Rectal smooth muscle tissue (tissue), 1 donor: ENCODE results near the gene NME3.
A peak's percentile ranks its signal among the peaks of the same experiment; 100 is the strongest.

Experiments used
- H3K27ac ChIP-seq: one replicate; pipeline ENCODE4 v1.7.0; 2013; ENCODE audit warnings: low read depth, low read length, inconsistent platforms
- H3K27me3 ChIP-seq: one replicate; pipeline ENCODE4 v1.7.0; 2013; ENCODE audit warnings: low read length; ENCODE audit not compliant: control insufficient read depth, insufficient read depth
- H3K36me3 ChIP-seq: one replicate; pipeline ENCODE4 v1.7.0; 2013; ENCODE audit warnings: low read length; ENCODE audit not compliant: control insufficient read depth, insufficient read depth
- H3K4me1 ChIP-seq: one replicate; pipeline ENCODE4 v1.7.0; 2013; ENCODE audit warnings: low read length; ENCODE audit not compliant: control insufficient read depth, insufficient read depth
- H3K4me3 ChIP-seq: one replicate; pipeline ENCODE4 v1.7.0; 2013; ENCODE audit warnings: low read length
- H3K9ac ChIP-seq: one replicate; pipeline ENCODE4 v1.7.0; 2013; ENCODE audit warnings: low read length

Gene NME3

DNA sequence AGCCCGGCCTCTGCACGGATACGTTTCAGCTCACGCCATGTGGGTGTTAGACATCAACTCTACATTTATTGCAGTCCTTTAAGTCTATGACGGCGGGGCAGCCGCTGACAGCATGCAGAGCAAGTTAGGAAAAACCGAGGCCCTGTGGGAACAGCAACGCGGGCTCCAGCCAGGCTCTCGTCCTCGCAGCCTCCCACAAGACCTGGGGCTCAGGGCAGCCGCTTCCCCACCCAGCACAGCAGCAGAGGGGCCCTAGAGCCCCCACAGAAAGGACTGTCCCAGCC is 5.3 kb upstream of the NME3 start:
- Histone ChIP-seq H3K27ac (no peak overlapping the region), H3K27me3 (no peaks in the 10 kb centered on the region), H3K9ac (no peak overlapping the region), H3K4me1 (peaks cover 19% of the 10 kb centered on the region), H3K36me3 (peaks cover 21% of the 10 kb centered on the region), H3K4me3 (no peak overlapping the region)

DNA sequence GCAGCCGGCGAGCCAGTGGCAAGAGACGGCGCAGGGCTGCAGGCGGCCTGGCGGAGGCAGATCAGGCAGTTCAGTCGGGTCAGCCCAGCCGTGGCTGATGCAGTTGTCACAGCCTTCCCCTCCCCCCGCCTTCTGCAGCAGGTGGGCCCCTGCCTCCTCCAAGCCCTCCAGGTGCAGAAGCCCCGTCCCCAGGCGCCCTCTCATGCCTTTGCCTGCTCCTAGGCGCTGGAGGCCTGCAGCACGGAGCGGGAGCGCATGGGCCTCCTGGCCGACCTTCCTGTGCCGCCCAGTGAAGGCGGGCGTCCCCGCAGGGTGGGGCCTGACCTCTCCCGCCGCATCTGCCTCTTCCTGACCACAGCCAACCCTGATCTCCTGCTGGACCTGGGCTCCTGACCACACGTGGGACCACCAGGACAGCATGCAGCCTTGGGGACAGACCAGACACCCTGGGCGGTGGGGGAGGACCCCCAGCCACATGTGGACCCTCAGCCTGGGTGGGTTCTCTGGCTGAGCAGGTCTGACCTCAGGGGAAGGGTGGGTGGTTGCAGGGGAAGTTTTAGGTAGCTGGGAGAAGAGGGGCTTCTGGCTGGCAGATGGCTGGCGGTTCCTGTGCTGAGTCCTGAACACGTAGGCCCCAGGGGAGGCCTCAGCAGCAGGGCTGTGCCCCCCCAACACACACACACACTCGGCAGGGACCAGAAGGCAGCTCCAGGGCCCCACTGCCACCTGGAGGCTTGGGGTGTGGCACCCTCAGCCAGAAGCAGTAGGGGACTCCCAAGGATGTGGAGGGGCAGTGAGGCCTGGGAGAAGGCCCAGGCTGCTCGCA is 4.7 kb upstream of the NME3 start:
- Histone ChIP-seq H3K27ac (no peak overlapping the region), H3K4me3 (no peak overlapping the region), H3K36me3 (peaks cover 19% of the 10 kb centered on the region), H3K9ac (no peak overlapping the region), H3K4me1 (peaks cover 15% of the 10 kb centered on the region), H3K27me3 (no peaks in the 10 kb centered on the region)

DNA sequence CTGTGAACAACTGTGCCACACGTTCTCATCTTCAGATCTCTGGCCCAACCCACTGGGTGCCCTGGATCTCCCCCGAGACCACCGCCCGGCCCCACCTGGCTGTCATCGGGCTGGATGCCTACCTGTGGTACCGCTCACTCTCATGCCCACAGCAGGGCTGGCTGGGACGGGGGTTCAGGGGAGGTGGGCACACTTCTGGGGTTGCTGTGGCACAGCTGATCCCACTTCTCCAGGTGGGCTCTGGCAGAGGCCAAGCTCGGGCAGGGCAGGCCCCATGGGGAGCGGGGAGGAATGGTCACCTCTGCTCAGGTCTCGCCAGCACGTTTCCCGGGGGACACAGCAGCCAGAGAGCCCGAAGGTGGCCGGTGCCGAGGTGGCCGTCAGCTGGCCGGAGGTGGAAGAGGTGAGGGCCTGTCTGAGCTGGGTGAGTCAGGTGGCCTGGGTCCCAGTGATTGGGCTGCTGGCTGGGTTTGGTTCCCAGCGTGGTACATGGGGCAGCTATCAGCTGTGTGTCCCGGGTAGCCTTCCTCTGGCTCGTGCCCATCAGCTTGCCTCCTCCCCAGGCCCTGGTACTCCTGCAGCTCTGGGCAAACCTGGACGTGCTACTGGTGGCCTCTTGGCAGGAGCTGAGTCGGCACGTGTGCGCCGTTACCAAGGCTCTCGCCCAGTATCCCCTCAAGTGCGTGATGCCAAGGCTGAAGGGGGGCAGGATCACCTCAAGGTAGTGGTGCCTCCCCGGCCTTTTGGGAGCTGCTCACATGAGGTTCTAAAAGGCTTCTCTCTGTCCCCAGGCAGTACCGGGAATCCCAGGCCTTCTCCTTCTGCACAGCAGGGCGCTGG is 3.9 kb upstream of the NME3 start:
- no peak overlapping the region for H3K4me3 ChIP-seq
- no peaks in the 10 kb centered on the region for H3K27me3 ChIP-seq
- no peak overlapping the region for H3K9ac ChIP-seq
- peaks cover 12% of the 10 kb centered on the region for H3K4me1 ChIP-seq
- peaks cover 15% of the 10 kb centered on the region for H3K36me3 ChIP-seq
- H3K27ac ChIP-seq = no peak overlapping the region

DNA sequence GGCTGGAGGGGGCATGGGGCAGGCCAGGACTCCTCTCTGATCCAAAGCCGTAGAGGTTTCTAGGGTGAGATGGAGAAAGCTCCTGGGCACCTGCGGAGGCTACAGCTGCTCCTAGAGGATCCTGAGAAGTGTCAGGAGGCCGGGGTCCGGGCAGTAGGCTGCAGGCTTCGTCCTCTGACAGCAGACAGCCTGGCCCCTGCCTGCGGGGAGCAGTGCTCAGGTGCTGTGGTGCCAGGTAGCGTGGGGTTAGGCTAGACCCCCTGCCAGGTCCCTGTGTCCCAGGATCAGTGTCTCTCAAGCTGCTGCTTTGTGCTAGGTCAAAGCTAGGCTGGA is 3.1 kb upstream of the NME3 start:
- peaks cover 15% of the 10 kb centered on the region for H3K36me3 ChIP-seq
- H3K27me3 ChIP-seq = no peaks in the 10 kb centered on the region
- H3K4me3 ChIP-seq = peak overlapping the region; percentile 92
- H3K9ac ChIP-seq = no peak overlapping the region
- no peak overlapping the region for H3K27ac ChIP-seq
- H3K4me1 ChIP-seq = peaks cover 12% of the 10 kb centered on the region

DNA sequence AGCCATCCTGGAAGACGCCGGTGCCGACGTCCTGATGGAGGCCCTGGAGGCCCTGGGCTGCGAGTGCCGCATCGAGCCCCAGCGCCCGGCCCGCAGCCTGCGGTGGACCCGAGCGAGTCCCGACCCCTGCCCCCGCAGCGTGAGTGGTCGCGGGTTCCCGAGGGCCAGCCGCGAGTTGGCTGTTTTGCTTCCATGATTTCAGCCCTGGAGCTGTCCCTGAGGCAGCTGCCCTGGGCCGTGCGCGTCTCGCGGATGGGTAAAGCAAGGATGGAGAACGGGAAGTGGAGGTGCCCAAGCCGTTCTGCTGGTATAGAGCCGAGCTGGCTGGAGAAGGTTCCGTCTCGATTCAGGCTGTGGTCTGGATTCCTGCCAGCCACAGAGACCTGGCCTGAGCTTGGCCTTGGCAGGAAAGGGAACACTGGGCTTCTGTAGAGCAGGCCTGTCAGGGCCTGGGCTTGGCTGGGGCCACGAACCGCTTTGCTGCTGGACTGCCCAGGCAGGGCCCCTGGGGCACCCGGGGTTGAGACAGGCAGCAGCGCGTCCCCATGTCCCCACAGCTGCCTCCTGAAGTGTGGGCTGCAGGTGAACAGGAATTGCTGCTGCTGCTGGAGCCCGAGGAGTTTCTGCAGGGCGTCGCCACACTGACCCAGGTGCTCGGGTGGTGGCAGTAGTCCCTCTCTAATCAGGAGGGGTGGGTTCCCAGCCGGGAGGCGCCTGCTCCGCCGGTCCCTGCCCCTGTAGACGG is 2.5 kb upstream of the NME3 start:
- Histone ChIP-seq H3K27me3 (no peaks in the 10 kb centered on the region), H3K4me1 (peaks cover 12% of the 10 kb centered on the region), H3K4me3 (peak overlapping the region; percentile 92), H3K27ac (peak overlapping the region; percentile 85), H3K9ac (peak overlapping the region; percentile 35), H3K36me3 (peaks cover 15% of the 10 kb centered on the region)

DNA sequence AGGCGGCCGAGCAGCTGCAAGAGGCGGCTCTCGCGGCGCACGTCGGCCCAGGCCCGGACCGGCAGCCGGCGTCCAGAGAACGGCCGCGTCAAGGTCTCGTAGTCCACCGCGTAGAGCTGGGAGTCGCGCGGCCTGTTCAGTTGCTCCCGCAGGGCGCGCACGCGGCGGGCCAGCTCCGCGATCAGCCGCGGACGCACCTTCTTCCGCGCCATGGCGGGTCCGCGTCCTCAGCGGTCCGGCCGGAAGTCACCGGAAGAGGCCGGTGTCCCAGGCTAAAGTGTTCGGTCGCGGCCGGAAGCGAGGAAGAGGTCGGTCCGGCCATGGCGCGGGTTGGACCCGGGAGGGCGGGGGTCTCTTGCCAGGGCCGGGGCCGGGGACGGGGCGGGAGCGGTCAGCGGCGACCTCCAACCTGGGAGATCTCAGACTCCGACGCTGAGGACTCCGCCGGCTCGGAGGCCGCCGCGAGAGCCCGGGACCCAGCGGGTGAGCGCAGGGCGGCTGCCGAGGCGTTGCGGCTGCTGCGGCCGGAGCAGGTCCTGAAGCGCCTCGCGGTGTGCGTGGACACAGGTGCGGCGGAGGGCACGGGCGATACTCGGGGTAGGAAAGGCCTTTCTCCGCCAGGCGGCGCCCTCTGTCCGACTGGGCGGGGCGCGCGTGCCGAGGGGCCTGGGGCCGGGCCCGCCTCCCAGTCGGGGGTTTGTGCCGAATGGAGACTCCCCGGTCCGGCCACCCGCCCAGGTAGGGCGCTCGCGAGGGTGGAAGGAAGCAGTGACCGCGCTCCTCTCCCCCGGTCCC is 1.8 kb upstream of the NME3 start, which contains the start of gene MRPS34:
Gene MRPS34 (minus strand): TSS at position 227 of the 795 bp plus-strand sequence. CDS start 15 bp downstream, at position 212.
- peaks cover 18% of the 10 kb centered on the region for H3K36me3 ChIP-seq
- peaks cover 12% of the 10 kb centered on the region for H3K4me1 ChIP-seq
- peak within 1 kb of the TSS; percentile 85 for H3K27ac ChIP-seq
- H3K27me3 ChIP-seq = no peaks in the 10 kb centered on the region
- H3K9ac ChIP-seq = peak within 1 kb of the TSS; percentile 35
- peak within 1 kb of the TSS; percentile 92 for H3K4me3 ChIP-seq

DNA sequence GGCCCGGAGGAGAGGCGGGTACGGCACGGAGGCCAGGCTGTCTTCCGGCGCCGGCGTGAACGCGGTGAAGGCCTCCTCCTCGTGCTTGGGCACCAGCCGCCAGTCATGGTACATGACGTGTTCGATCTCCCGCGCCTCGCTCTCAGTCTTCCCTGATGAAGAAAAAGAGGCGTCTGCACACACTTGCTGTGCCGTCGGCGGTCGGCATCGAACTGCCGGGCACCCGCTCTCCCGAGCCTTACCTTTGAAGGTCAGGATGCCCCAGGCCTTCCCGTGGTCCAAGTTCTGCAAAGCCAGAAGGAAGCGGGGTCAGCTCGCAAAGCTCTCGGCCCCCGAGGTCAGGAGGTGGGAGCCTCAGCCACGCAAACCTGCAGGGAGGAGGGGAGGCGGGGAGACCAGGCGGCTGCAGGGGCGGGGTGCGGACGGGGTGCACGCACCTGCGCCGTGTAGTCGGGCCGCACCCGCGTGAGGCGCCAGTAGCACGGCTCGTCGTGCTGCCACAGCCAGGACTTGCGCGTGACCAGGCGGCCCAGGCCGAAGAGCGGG is 1.1 kb upstream of the NME3 start, which contains the start of gene EME2:
Gene EME2 (plus strand): TSS at position 449 of the 546 bp plus-strand sequence. CDS start 418 bp downstream, outside the sequence.
- Histone ChIP-seq H3K27ac (peak within 1 kb of the TSS; percentile 85), H3K4me1 (peaks cover 12% of the 10 kb centered on the region), H3K36me3 (peaks cover 19% of the 10 kb centered on the region), H3K9ac (peak within 1 kb of the TSS; percentile 35), H3K4me3 (peak within 1 kb of the TSS; percentile 92), H3K27me3 (no peaks in the 10 kb centered on the region)

DNA sequence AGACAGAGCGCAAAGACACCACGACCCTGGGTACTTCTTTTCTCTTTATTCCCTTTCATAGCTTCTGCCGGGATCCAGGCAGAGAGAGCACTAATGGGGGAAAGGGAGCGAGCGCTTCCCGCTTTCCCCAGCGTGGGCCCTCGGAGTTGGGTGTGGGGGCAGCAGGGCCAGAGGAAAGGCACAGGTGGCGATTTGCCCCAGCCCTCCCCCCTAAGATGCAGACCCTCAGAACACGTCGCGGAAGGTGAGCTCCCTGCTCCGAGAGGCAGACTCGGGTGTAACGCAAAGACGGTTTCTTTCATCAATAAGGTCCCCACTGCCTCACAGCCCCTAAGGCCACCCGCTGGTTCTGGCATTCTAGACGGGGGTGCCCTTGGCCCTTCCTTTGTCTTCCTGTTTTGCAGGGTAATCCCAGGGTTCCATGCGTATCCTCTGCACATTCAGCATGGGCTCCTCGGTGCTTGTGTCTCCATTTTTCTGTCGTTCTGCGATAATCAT is 570 bp upstream of the NME3 start:
- no peak overlapping the region for H3K9ac ChIP-seq
- H3K27ac ChIP-seq = peak overlapping the region; percentile 85
- peak overlapping the region; percentile 92 for H3K4me3 ChIP-seq
- peaks cover 12% of the 10 kb centered on the region for H3K4me1 ChIP-seq
- H3K27me3 ChIP-seq = no peaks in the 10 kb centered on the region
- H3K36me3 ChIP-seq = peaks cover 24% of the 10 kb centered on the region

DNA sequence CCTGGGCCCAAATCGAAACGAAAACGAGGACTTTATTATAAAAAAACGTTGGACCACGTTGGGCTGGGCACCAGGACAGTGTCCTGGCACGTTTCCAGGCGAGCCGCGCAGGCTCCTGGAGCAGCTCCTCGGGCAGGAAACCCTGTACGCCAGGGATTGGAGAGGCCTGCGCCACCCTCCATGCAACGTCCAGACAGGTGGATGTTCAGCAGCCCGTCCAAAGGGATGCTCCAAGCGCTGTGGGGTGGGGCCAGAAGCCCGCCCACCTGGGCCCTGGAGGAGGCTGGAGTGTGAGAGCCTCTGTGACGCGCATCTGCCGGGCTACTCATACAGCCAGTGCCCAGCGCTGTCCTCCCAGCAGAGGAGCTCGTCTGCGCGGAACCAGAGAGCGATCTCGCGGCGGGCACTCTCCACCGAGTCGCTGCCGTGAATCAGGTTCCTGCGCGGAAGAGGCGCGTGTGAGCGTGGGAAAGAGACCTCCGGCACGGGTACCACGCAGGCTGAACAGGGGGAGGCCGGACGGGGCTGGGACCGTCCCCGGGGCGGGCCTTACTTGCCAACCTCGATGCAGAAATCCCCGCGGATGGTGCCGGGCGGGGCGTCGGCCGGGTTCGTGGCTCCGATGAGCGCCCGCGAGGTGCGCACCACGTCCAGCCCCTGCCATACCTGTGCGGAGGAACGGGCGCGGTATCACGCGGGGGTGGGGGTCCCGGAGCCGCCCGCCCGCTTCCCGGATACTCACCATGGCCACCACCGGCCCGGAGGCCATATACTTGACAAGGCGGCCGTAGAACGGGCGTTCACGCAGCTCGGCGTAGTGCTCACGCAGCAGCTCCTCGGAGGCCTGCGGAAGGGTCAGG is 785 bp downstream of the NME3 start:
- peak overlapping the region; percentile 25 for H3K9ac ChIP-seq
- H3K4me1 ChIP-seq = peaks cover 12% of the 10 kb centered on the region
- peak overlapping the region; percentile 75 for H3K27ac ChIP-seq
- peak overlapping the region; percentile 92 for H3K4me3 ChIP-seq
- peaks cover 30% of the 10 kb centered on the region for H3K36me3 ChIP-seq
- H3K27me3 ChIP-seq = no peaks in the 10 kb centered on the region

DNA sequence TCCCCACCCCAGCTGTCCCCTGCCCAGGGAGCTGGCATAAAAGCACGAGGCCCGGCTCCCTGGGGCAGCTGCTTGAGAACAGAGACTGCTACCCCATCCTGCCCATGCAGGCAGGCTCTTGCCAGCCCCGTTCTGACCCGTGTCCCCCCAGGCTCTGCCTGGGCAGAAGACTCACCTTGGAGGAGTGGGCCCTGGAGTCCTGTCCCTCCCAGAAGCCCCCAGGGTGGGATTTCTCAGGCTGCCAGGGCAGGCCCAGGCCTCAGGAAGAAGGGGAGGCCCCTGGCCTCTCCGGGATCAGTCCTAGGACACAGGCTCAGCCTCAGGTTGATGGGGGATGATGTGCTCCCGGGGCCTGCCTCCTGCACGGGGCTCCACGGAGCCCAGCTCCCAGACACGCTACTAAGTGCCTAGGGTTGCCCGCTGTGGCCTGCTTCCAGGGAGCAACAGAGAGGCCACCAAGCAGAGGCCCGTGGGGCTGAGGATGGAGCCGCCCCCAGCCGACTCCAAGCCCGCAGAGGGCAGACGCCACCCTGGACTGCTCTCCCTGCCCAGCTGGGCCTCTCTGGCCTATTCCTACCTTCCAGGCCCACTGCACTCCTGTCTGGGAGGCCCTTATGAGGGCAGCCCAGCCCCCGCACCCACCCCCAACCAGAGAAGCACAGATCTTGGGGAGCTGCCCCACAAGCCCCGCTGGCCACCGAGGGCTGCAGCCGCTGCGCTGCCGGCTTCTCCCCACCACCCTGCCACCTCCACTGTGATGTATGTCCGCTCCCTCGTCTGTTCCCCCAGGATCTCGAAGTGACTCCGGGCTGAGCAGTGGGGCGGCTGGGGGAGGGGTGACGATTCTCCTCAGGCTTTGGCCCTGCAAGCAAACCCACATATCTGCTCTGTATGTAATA is 1.7 kb downstream of the NME3 start:
- no peaks in the 10 kb centered on the region for H3K27me3 ChIP-seq
- H3K4me3 ChIP-seq = peak overlapping the region; percentile 92
- peak overlapping the region; percentile 25 for H3K9ac ChIP-seq
- H3K4me1 ChIP-seq = peaks cover 12% of the 10 kb centered on the region
- H3K36me3 ChIP-seq = peaks cover 36% of the 10 kb centered on the region
- peak overlapping the region; percentile 75 for H3K27ac ChIP-seq
